SIG-M5 treated with dmso at 0.1 percent for 504 hours (cell line): ENCODE results near the gene ALG3.
A peak's percentile ranks its signal among the peaks of the same experiment; 100 is the strongest.
"Not testable (repeated sequence)": the region's sequence is repeated elsewhere in the genome, so short reads cannot be mapped to it uniquely, and the experiment has no call there.

Experiments used
- DNase-seq: peaks from one replicate; lab custom pipeline; 2025; ENCODE audit not compliant: unreplicated experiment; lab: John Stamatoyannopoulos, UW

The ALG3 gene

GRCh38 chr3:184248454-184249411 lies at the start of gene ALG3:
ALG3 (minus strand) TSS chr3:184248962; CDS start chr3:184248940, 22 bp downstream.
- DNase-seq = peak; percentile 80

GRCh38 chr3:184296616-184297015 lies 47.9 kb upstream of the ALG3 start:
- DNase-seq = no peak

- no peak for DNase-seq
Observed at GRCh38 chr3:184295771-184296170, 47.0 kb upstream of the ALG3 start.

- no peak for DNase-seq
Observed at GRCh38 chr3:184291738-184292445, 43.1 kb upstream of the ALG3 start.

- DNase-seq = no peak
Observed at GRCh38 chr3:184291044-184291737, 42.4 kb upstream of the ALG3 start.

GRCh38 chr3:184290331-184290730 lies 41.6 kb upstream of the ALG3 start:
- no peak for DNase-seq

GRCh38 chr3:184289426-184289938 lies 40.7 kb upstream of the ALG3 start:
- peak; percentile 67 for DNase-seq

- peak; percentile 62 for DNase-seq
Observed at GRCh38 chr3:184284696-184285095, 35.9 kb upstream of the ALG3 start.

- DNase-seq = no peak
Observed at GRCh38 chr3:184283681-184284080, 34.9 kb upstream of the ALG3 start.

GRCh38 chr3:184282941-184283340 lies 34.2 kb upstream of the ALG3 start:
- DNase-seq = no peak

GRCh38 chr3:184277366-184277765 lies 28.6 kb upstream of the ALG3 start:
- peak; percentile 28 for DNase-seq

- DNase-seq = no peak
Observed at GRCh38 chr3:184275961-184276910, 27.5 kb upstream of the ALG3 start, which contains the start of gene ECE2. ECE2 (plus strand) TSS chr3:184276022; CDS start chr3:184276154, 132 bp downstream.

GRCh38 chr3:184275381-184275701 lies 26.6 kb upstream of the ALG3 start:
- DNase-seq = no peak

- no peak for DNase-seq
Observed at GRCh38 chr3:184272269-184272668, 23.5 kb upstream of the ALG3 start.

- DNase-seq = not testable (repeated sequence)
Observed at GRCh38 chr3:184267249-184267648, 18.5 kb upstream of the ALG3 start.

- peak; percentile 31 for DNase-seq
Observed at GRCh38 chr3:184262764-184263179, 14.0 kb upstream of the ALG3 start.

GRCh38 chr3:184261854-184262763 lies 13.3 kb upstream of the ALG3 start:
- peak; percentile 49 for DNase-seq

- DNase-seq = peak; percentile 73
Observed at GRCh38 chr3:184261270-184261853, 12.6 kb upstream of the ALG3 start, which contains the start of gene CAMK2N2. CAMK2N2 (minus strand) TSS chr3:184261553; CDS start chr3:184261285, 268 bp downstream.
